OCI-LY7 (cell line): ENCODE measurements around the gene MRPS25. TPM values are rescaled to one million over a fixed set of nuclear protein-coding genes. Genes with fewer than 3 reads are reported as not detected.

Experiments
- BruUV-seq: library from RNA; stranded (reverse); fragments of 400-500 nt; replicated peaks from 2 replicates; lab custom pipeline; 2021; lab: Mats Ljungman, UMichigan
- CTCF ChIA-PET: fragments of 300-600 bp; sonication (Branson Sonifier 250); formaldehyde crosslinking; loops from one replicate; lab custom pipeline; 2022; ENCODE audit warnings: antibody characterized with exemption; ENCODE audit not compliant: unreplicated experiment; lab: Charles Lee
- POLR2A ChIA-PET: fragments of 300-600 bp; sonication (Branson Sonifier 250); formaldehyde crosslinking; loops from one replicate; lab custom pipeline; 2022; ENCODE audit warnings: antibody characterized with exemption; lab: Charles Lee
- DNase-seq: peaks from one replicate; pipeline ENCODE4 v3.0.0-alpha.2; 2015; ENCODE audit warnings: low spot score
- H2AFZ ChIP-seq: fragments of 200-600 bp; sonication (generic), shearing (Covaris generic); 2 replicates; pipeline ENCODE4 v1.6.1; 2014; ENCODE audit warnings: mild to moderate bottlenecking, antibody characterized with exemption, low read length, moderate library complexity
- H3K27ac ChIP-seq: fragments of 200-600 bp; sonication (generic); 2 replicates; pipeline ENCODE4 v1.5.1; 2014; ENCODE audit warnings: mixed run types, low read depth, mild to moderate bottlenecking, moderate library complexity, low read length, inconsistent platforms; ENCODE audit not compliant: poor library complexity, severe bottlenecking
- H3K36me3 ChIP-seq: fragments of 200-600 bp; sonication (generic); 2 replicates; pipeline ENCODE4 v1.6.1; 2014; ENCODE audit warnings: mild to moderate bottlenecking, antibody characterized with exemption, low read length, moderate library complexity, mixed read lengths; ENCODE audit not compliant: insufficient read depth
- H3K4me1 ChIP-seq: fragments of 200-600 bp; sonication (generic); 2 replicates; pipeline ENCODE4 v1.5.1; 2014; ENCODE audit warnings: mild to moderate bottlenecking, low read length; ENCODE audit not compliant: insufficient read depth, poor library complexity, severe bottlenecking
- H3K4me2 ChIP-seq: fragments of 200-600 bp; sonication (generic); 2 replicates; pipeline ENCODE4 v1.6.1; 2014; ENCODE audit warnings: mild to moderate bottlenecking, low read length
- H3K4me3 ChIP-seq: fragments of 200-600 bp; sonication (generic); 2 replicates; pipeline ENCODE4 v1.5.1; 2014; ENCODE audit warnings: mild to moderate bottlenecking, low read depth, low read length; ENCODE audit not compliant: poor library complexity, severe bottlenecking
- H3K79me2 ChIP-seq: fragments of 200-600 bp; sonication (generic); 2 replicates; pipeline ENCODE4 v1.6.1; 2016; ENCODE audit warnings: low read depth, mild to moderate bottlenecking, low read length, moderate library complexity, mixed read lengths; ENCODE audit not compliant: insufficient read depth
- H3K9me2 ChIP-seq: fragments of 200-600 bp; sonication (generic); 2 replicates; pipeline ENCODE4 v1.6.1; 2016; ENCODE audit warnings: mild to moderate bottlenecking, low read length, mixed read lengths; ENCODE audit not compliant: insufficient read depth
- H3K9me3 ChIP-seq: fragments of 200-600 bp; sonication (generic); 2 replicates; pipeline ENCODE4 v1.6.1; 2014; ENCODE audit warnings: mild to moderate bottlenecking, mixed run types, low read length, mixed read lengths
- H4K20me1 ChIP-seq: fragments of 200-600 bp; sonication (generic); 2 replicates; pipeline ENCODE4 v1.6.1; 2014; ENCODE audit warnings: mild to moderate bottlenecking, antibody characterized with exemption, low read length, moderate library complexity, mixed read lengths; ENCODE audit not compliant: insufficient read depth
- CTCF ChIP-seq: fragments of 200-600 bp; sonication (generic); conservative IDR thresholded peaks from 2 replicates; pipeline ENCODE4 v1.5.1; 2014; ENCODE audit warnings: mild to moderate bottlenecking, antibody characterized with exemption, low read length, moderate library complexity, mixed read lengths
- EZH2phosphoT487 ChIP-seq: fragments of 200-600 bp; sonication (generic); IDR thresholded peaks from 2 replicates; pipeline ENCODE4 v1.6.1; 2018; ENCODE audit warnings: low read depth, borderline replicate concordance, mild to moderate bottlenecking, mixed run types, antibody characterized with exemption, low read length, moderate library complexity, mixed read lengths
- intact Hi-C: fragments of 100-400 bp; cut with micrococcal nuclease; formaldehyde crosslinking; loops from one replicate; pipeline ENCODE4 v1.10.0; 2022; ENCODE audit not compliant: unreplicated experiment
- total RNA-seq, 2 experiments: library from RNA; depleted of rRNA in 1 of 2; stranded (reverse); fragments of >200 nt in 1 of 2; shearing (Covaris generic) in 1 of 2; gene quantifications; 2 replicates each; pipeline ENCODE4 v1.2.3, GENCODE V29; 2014 to 2022

The MRPS25 gene
- total RNA-seq, 2 experiments from 2014 or later, result 53.6 to 129 TPM

GRCh38 chr3:15063656-15064286, 1.3 kb downstream of the MRPS25 start:
- BruUV-seq, result no TSS peak
- intact Hi-C loops, result no loop called here
- TF ChIP-seq EZH2phosphoT487, result no peak
- Histone ChIP-seq H3K36me3 (peaks cover 41% of the 10 kb centered on the region), H3K4me1 (peaks cover 16% of the 10 kb centered on the region), H3K9me2 (no peaks in the 10 kb centered on the region), H3K27ac (no peak overlapping the region), H3K4me3 (peak overlapping the region; percentile 96), H2AFZ (no peak overlapping the region), H3K9me3 (no peaks in the 10 kb centered on the region), H4K20me1 (0 out of 2 replicates have a peak, but pooled peaks cover 5% of the 10 kb centered on the region), H3K4me2 (peak overlapping the region; percentile 77), H3K79me2 (peaks cover 43% of the 10 kb centered on the region)
- ChIA-PET POLR2A (interaction anchor here (1.2 to 1.7 kb wide), 3 partner anchors 15 to 35 kb away, joined by 4 to 5 read pairs (median 5); no protein-coding TSS in a partner anchor), CTCF (interaction anchor here (0.6 kb wide), 1 partner anchor 8 kb away, joined by 3 read pairs; no protein-coding TSS in a partner anchor)
- no peak for DNase-seq

GRCh38 chr3:15063238-15063637, 1.9 kb downstream of the MRPS25 start:
- 0 out of 2 replicates have a peak, but pooled peaks cover 5% of the 10 kb centered on the region for H4K20me1 ChIP-seq
- TF ChIP-seq EZH2phosphoT487 (no peak), CTCF (no peak)
- H3K27ac ChIP-seq, result no peak overlapping the region
- peaks cover 16% of the 10 kb centered on the region for H3K4me1 ChIP-seq
- ChIA-PET CTCF (interaction anchor here (0.6 kb wide), 1 partner anchor 8 kb away, joined by 3 read pairs; no protein-coding TSS in a partner anchor), POLR2A (no interaction called here)
- H3K4me2 ChIP-seq, result peak overlapping the region; percentile 77
- no peaks in the 10 kb centered on the region for H3K9me2 ChIP-seq
- H3K79me2 ChIP-seq, result peaks cover 43% of the 10 kb centered on the region
- no peak overlapping the region for H2AFZ ChIP-seq
- no TSS peak for BruUV-seq
- intact Hi-C loops, result no loop called here
- no peak for DNase-seq
- H3K36me3 ChIP-seq, result peaks cover 46% of the 10 kb centered on the region
- H3K9me3 ChIP-seq, result no peaks in the 10 kb centered on the region
- H3K4me3 ChIP-seq, result peak overlapping the region; percentile 96

GRCh38 chr3:15060029-15060428, 5.1 kb downstream of the MRPS25 start:
- TF ChIP-seq EZH2phosphoT487 (no peak), CTCF (no peak)
- intact Hi-C loops, result no loop called here
- Histone ChIP-seq H4K20me1 (0 out of 2 replicates have a peak, but pooled peaks cover 5% of the 10 kb centered on the region), H3K27ac (no peak overlapping the region), H2AFZ (no peak overlapping the region), H3K4me3 (no peak overlapping the region), H3K9me3 (no peaks in the 10 kb centered on the region), H3K4me1 (peaks cover 31% of the 10 kb centered on the region), H3K79me2 (peaks cover 73% of the 10 kb centered on the region), H3K4me2 (no peak overlapping the region), H3K36me3 (peaks cover 75% of the 10 kb centered on the region), H3K9me2 (no peaks in the 10 kb centered on the region)
- CTCF ChIA-PET, result no interaction called here
- no peak for DNase-seq
- POLR2A ChIA-PET, result interaction anchor here (0.7 to 1.8 kb wide), 4 partner anchors 9 to 828 kb away, joined by 3 to 6 read pairs (median 5); no protein-coding TSS in a partner anchor
- no TSS peak for BruUV-seq
